Activated T-helper 1 cell treated with anti-CD3 and anti-CD28 coated beads, Interleukin-12 subunit alpha, Interleukin-12 subunit beta, Interleukin-2, Interleukin-4 antibody, amounts not matched to agents 30 ng/mL and 10 ng/mL and 1 ng/mL, durations not matched to agents 14 hours and 24 hours and 36 hours (primary cell): ENCODE results near the gene KDELR3. TPM values are rescaled to one million over a fixed set of nuclear protein-coding genes. Genes with fewer than 3 reads are reported as not detected.

ENCODE experiments used
- DNase-seq: peaks from one replicate; pipeline ENCODE4 v3.0.0; 2021; ENCODE audit warnings: low spot score
- H3K27ac Mint-ChIP-seq: one replicate; pipeline ENCODE4 v1.8.0; 2021; ENCODE audit warnings: mild to moderate bottlenecking, mixed read lengths
- H3K27me3 Mint-ChIP-seq: one replicate; pipeline ENCODE4 v1.8.0; 2022; ENCODE audit warnings: mild to moderate bottlenecking, moderate library complexity, mixed read lengths; ENCODE audit not compliant: insufficient read depth
- H3K36me3 Mint-ChIP-seq: one replicate; pipeline ENCODE4 v1.8.0; 2021; ENCODE audit warnings: low read depth, mixed read lengths
- H3K4me1 Mint-ChIP-seq: one replicate; pipeline ENCODE4 v1.8.0; 2021; ENCODE audit warnings: low read depth, mixed read lengths
- H3K4me3 Mint-ChIP-seq: one replicate; pipeline ENCODE4 v1.8.0; 2021; ENCODE audit warnings: mild to moderate bottlenecking, moderate library complexity, mixed read lengths
- H3K9me3 Mint-ChIP-seq: one replicate; pipeline ENCODE4 v1.8.0; 2021; ENCODE audit warnings: mixed read lengths
- intact Hi-C: fragments of 100-400 bp; cut with micrococcal nuclease; formaldehyde crosslinking; loops from one replicate; pipeline ENCODE4 v1.15.1; 2024
- total RNA-seq: library from RNA; stranded (reverse); gene quantifications from 2 replicates; pipeline ENCODE4 v1.2.3, GENCODE V29; 2022

KDELR3 gene
- total RNA-seq, 1 donor from 2014 or later: 1.1 TPM

- intact Hi-C loops: no loop called here
- Mint-ChIP-seq H3K9me3 (no peaks in the 10 kb centered on the region), H3K27me3 (no peaks in the 10 kb centered on the region), H3K4me3 (no peak overlapping the region), H3K4me1 (peaks cover 54% of the 10 kb centered on the region), H3K27ac (peak overlapping the region; percentile 41), H3K36me3 (peaks cover 76% of the 10 kb centered on the region)
- DNase-seq: no peak
These were observed 20.1 kb downstream of the KDELR3 start for GRCh38 chr22:38487946-38488345.

GRCh38 chr22:38489142-38489541, 21.2 kb downstream of the KDELR3 start:
- intact Hi-C loops: no loop called here
- H3K27me3 Mint-ChIP-seq: no peaks in the 10 kb centered on the region
- H3K27ac Mint-ChIP-seq: no peak overlapping the region
- H3K36me3 Mint-ChIP-seq: peaks cover 78% of the 10 kb centered on the region
- no peak for DNase-seq
- peaks cover 53% of the 10 kb centered on the region for H3K4me1 Mint-ChIP-seq
- no peak overlapping the region for H3K4me3 Mint-ChIP-seq
- no peaks in the 10 kb centered on the region for H3K9me3 Mint-ChIP-seq

GRCh38 chr22:38489561-38490145, 21.8 kb downstream of the KDELR3 start:
- Mint-ChIP-seq H3K36me3 (peaks cover 77% of the 10 kb centered on the region), H3K9me3 (no peaks in the 10 kb centered on the region), H3K27ac (peak overlapping the region; percentile 25), H3K4me1 (peaks cover 54% of the 10 kb centered on the region), H3K27me3 (no peaks in the 10 kb centered on the region), H3K4me3 (no peak overlapping the region)
- intact Hi-C loops: loop anchor here (2.0 kb wide), 1 partner anchor 15 kb away; no protein-coding TSS in a partner anchor
- DNase-seq: no peak

GRCh38 chr22:38490475-38490874, 22.6 kb downstream of the KDELR3 start:
- H3K27ac Mint-ChIP-seq: peak overlapping the region; percentile 81
- DNase-seq: no peak
- H3K4me3 Mint-ChIP-seq: no peak overlapping the region
- intact Hi-C loops: loop anchor here (2.0 kb wide), 1 partner anchor 14 kb away; no protein-coding TSS in a partner anchor
- no peaks in the 10 kb centered on the region for H3K9me3 Mint-ChIP-seq
- H3K27me3 Mint-ChIP-seq: no peaks in the 10 kb centered on the region
- H3K4me1 Mint-ChIP-seq: peaks cover 58% of the 10 kb centered on the region
- peaks cover 77% of the 10 kb centered on the region for H3K36me3 Mint-ChIP-seq

GRCh38 chr22:38490915-38491314, 23.0 kb downstream of the KDELR3 start:
- peaks cover 56% of the 10 kb centered on the region for H3K4me1 Mint-ChIP-seq
- no peak for DNase-seq
- H3K9me3 Mint-ChIP-seq: no peaks in the 10 kb centered on the region
- H3K4me3 Mint-ChIP-seq: no peak overlapping the region
- H3K36me3 Mint-ChIP-seq: peaks cover 74% of the 10 kb centered on the region
- no peaks in the 10 kb centered on the region for H3K27me3 Mint-ChIP-seq
- intact Hi-C loops: loop anchor here (2.0 kb wide), 1 partner anchor 14 kb away; no protein-coding TSS in a partner anchor
- H3K27ac Mint-ChIP-seq: peak overlapping the region; percentile 81

GRCh38 chr22:38491707-38492348, 23.9 kb downstream of the KDELR3 start:
- intact Hi-C loops: loop anchor here (2.0 kb wide), 1 partner anchor 13 kb away; no protein-coding TSS in a partner anchor

GRCh38 chr22:38494498-38494897, 26.6 kb downstream of the KDELR3 start:
- intact Hi-C loops: no loop called here
- Mint-ChIP-seq H3K4me1 (peaks cover 53% of the 10 kb centered on the region), H3K4me3 (no peak overlapping the region), H3K27me3 (no peaks in the 10 kb centered on the region), H3K9me3 (no peaks in the 10 kb centered on the region), H3K36me3 (peaks cover 75% of the 10 kb centered on the region), H3K27ac (peak overlapping the region; percentile 18)
- DNase-seq: no peak

More at GRCh38 chr22:38491707-38492348, 23.9 kb downstream of the KDELR3 start:
- no peaks in the 10 kb centered on the region for H3K9me3 Mint-ChIP-seq
- H3K4me3 Mint-ChIP-seq: no peak overlapping the region
- peaks cover 73% of the 10 kb centered on the region for H3K36me3 Mint-ChIP-seq
- H3K27ac Mint-ChIP-seq: no peak overlapping the region
- DNase-seq: no peak
- H3K4me1 Mint-ChIP-seq: peaks cover 52% of the 10 kb centered on the region
- H3K27me3 Mint-ChIP-seq: no peaks in the 10 kb centered on the region

GRCh38 chr22:38494939-38495338, 27.0 kb downstream of the KDELR3 start:
- no peaks in the 10 kb centered on the region for H3K9me3 Mint-ChIP-seq
- intact Hi-C loops: no loop called here
- H3K36me3 Mint-ChIP-seq: peaks cover 72% of the 10 kb centered on the region
- peak overlapping the region; percentile 18 for H3K27ac Mint-ChIP-seq
- no peak for DNase-seq
- no peak overlapping the region for H3K4me3 Mint-ChIP-seq
- no peaks in the 10 kb centered on the region for H3K27me3 Mint-ChIP-seq
- peaks cover 50% of the 10 kb centered on the region for H3K4me1 Mint-ChIP-seq

GRCh38 chr22:38497869-38498268, 30.0 kb downstream of the KDELR3 start:
- no peaks in the 10 kb centered on the region for H3K27me3 Mint-ChIP-seq
- H3K27ac Mint-ChIP-seq: peak overlapping the region; percentile 55
- intact Hi-C loops: no loop called here
- H3K4me3 Mint-ChIP-seq: no peak overlapping the region
- DNase-seq: no peak
- peaks cover 61% of the 10 kb centered on the region for H3K4me1 Mint-ChIP-seq
- H3K36me3 Mint-ChIP-seq: peaks cover 73% of the 10 kb centered on the region
- H3K9me3 Mint-ChIP-seq: no peaks in the 10 kb centered on the region

- intact Hi-C loops: no loop called here
- Mint-ChIP-seq H3K4me3 (peak overlapping the region; percentile 99), H3K4me1 (peaks cover 67% of the 10 kb centered on the region), H3K9me3 (peaks cover 5% of the 10 kb centered on the region), H3K36me3 (peaks cover 71% of the 10 kb centered on the region), H3K27me3 (no peaks in the 10 kb centered on the region), H3K27ac (no peak overlapping the region)
- DNase-seq: no peak
These were observed 34.1 kb downstream of the KDELR3 start for GRCh38 chr22:38501797-38502672.

GRCh38 chr22:38503021-38503420, 35.1 kb downstream of the KDELR3 start:
- H3K9me3 Mint-ChIP-seq: peaks cover 5% of the 10 kb centered on the region
- peaks cover 66% of the 10 kb centered on the region for H3K36me3 Mint-ChIP-seq
- peak overlapping the region; percentile 99 for H3K4me3 Mint-ChIP-seq
- no peaks in the 10 kb centered on the region for H3K27me3 Mint-ChIP-seq
- DNase-seq: no peak
- intact Hi-C loops: no loop called here
- H3K4me1 Mint-ChIP-seq: peaks cover 63% of the 10 kb centered on the region
- H3K27ac Mint-ChIP-seq: peak overlapping the region; percentile 59

- H3K4me3 Mint-ChIP-seq: peak overlapping the region; percentile 99
- peaks cover 47% of the 10 kb centered on the region for H3K4me1 Mint-ChIP-seq
These were observed 37.0 kb downstream of the KDELR3 start for GRCh38 chr22:38504731-38505540.

More at GRCh38 chr22:38504731-38505540, 37.0 kb downstream of the KDELR3 start:
- H3K27me3 Mint-ChIP-seq: no peaks in the 10 kb centered on the region
- peaks cover 56% of the 10 kb centered on the region for H3K36me3 Mint-ChIP-seq
- DNase-seq: peak; percentile 38
- peak overlapping the region; percentile 98 for H3K27ac Mint-ChIP-seq
- H3K9me3 Mint-ChIP-seq: peaks cover 7% of the 10 kb centered on the region
- intact Hi-C loops: loop anchor here (2.0 to 5.0 kb wide), 5 partner anchors 14 to 303 kb away; partner anchors contain the start of genes CSNK1E, MAFF and TOMM22
